ENCODE data around the gene SORT1.
"Not testable (repeated sequence)": the region's sequence is repeated elsewhere in the genome, so short reads cannot be mapped to it uniquely, and the experiment has no call there.

Gene SORT1

GRCh38 chr1:109295712-109296415, 101.9 kb downstream of the SORT1 start:
- peak in 1 of 2 experiments; percentile 52 for DNase-seq

- no peak for DNase-seq
These were observed 103.2 kb downstream of the SORT1 start for GRCh38 chr1:109294481-109294880.

- DNase-seq, result no peak
These were observed 104.7 kb downstream of the SORT1 start for GRCh38 chr1:109293026-109293425.

GRCh38 chr1:109292364-109292763, 105.4 kb downstream of the SORT1 start:
- no peak for DNase-seq

- no peak for DNase-seq
These were observed 106.7 kb downstream of the SORT1 start for GRCh38 chr1:109290998-109291397.

- DNase-seq, result no peak
These were observed 107.6 kb downstream of the SORT1 start for GRCh38 chr1:109290137-109290536.

GRCh38 chr1:109286762-109287161, 111.0 kb downstream of the SORT1 start:
- not testable (repeated sequence) for DNase-seq

GRCh38 chr1:109283748-109284600, 113.7 kb downstream of the SORT1 start:
- DNase-seq, result no peak

- peak; percentile 96 to 99 for DNase-seq
These were observed 114.6 kb downstream of the SORT1 start, which contains the start of gene PSRC1 for GRCh38 chr1:109282952-109283747. Gene PSRC1, minus strand, starts transcription at chr1:109283145.

GRCh38 chr1:109282497-109282951, 115.2 kb downstream of the SORT1 start:
- no peak for DNase-seq

- DNase-seq, result no peak
These were observed 115.8 kb downstream of the SORT1 start for GRCh38 chr1:109281680-109282496.

- DNase-seq, result no peak
These were observed 116.9 kb downstream of the SORT1 start for GRCh38 chr1:109280862-109281261.

GRCh38 chr1:109279615-109280278, 118.0 kb downstream of the SORT1 start:
- DNase-seq, result no peak

GRCh38 chr1:109277434-109278204, 120.1 kb downstream of the SORT1 start:
- peak; percentile 38 to 67 for DNase-seq

- DNase-seq, result no peak
These were observed 121.9 kb downstream of the SORT1 start for GRCh38 chr1:109275706-109276345.

- no peak for DNase-seq
These were observed 122.9 kb downstream of the SORT1 start for GRCh38 chr1:109274533-109275476.

- no peak for DNase-seq
These were observed 124.0 kb downstream of the SORT1 start for GRCh38 chr1:109273570-109274288.

GRCh38 chr1:109272831-109273547, 124.7 kb downstream of the SORT1 start:
- DNase-seq, result no peak

Measured in NCI-H446 (cell line).